Stimulated activated CD4-positive, alpha-beta T cell treated with anti-CD3 and anti-CD28 coated beads, Interleukin-12 subunit alpha, Interleukin-12 subunit beta, amount 100 ng/mL, for 24 hours (primary cell): ENCODE measurements around the gene ARHGAP8.
"Not testable (repeated sequence)": the region's sequence is repeated elsewhere in the genome, so short reads cannot be mapped to it uniquely, and the experiment has no call there.

Source experiments
- DNase-seq, 2 experiments: peaks; one replicate each; pipeline ENCODE4 v3.0.0-alpha.2; 2020; ENCODE audit warnings: low read depth in 2 of 2

Gene ARHGAP8

DNA sequence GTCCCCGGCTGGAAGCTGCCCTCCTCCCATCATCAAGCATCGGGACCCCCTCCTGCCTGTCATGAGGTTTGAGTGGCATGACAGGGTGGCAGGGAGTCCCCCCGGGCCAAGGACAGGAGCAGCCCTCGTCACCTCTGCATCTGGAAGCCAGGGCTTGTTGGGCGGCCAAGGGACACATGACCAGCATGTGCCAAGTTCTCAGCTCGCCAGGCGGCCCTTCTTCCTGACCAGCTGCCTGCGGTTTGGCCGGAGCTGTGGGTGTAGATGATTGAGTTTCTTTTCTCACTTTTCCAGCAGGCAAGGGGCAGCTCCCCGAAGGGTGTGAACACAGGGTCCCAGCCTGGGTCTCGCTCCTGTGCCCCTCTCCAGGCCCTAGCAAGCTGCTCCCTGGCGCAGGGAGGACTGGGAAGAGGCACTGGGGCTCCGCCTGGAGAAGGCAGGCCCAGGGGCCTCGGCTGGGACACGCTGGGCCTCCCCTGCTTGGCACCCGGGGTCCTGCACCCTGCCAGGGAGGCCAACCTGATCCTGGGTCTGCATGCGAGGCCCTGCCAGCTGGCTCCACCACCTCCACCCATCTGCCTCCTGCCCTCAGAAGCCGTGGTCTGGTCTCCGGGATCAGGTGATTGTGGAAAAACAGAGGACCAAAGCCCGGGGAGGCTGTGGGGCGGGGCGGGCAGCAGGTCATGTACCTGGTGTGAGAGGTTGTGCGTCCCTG is 13.4 kb downstream of the ARHGAP8 start:
- no peak for DNase-seq

DNA sequence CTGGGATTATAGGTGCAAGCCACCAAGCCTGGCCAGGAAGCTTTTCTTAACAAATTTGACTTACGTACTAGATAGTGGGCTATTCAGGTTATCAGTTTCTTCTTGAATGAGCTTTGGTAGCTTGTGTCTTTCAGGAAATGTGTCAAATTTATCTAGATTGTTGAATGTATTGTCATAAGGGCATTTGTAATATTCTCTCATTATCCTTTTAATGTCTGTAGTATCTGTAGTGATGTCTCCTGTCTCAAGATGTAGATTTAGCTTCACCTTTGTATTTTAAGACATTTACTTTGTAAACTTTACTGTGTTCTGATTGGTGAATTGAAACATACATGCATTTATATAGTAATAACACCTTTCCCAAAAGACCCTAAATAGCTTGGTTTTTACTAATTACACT is 20.7 kb downstream of the ARHGAP8 start:
- no peak for DNase-seq

DNA sequence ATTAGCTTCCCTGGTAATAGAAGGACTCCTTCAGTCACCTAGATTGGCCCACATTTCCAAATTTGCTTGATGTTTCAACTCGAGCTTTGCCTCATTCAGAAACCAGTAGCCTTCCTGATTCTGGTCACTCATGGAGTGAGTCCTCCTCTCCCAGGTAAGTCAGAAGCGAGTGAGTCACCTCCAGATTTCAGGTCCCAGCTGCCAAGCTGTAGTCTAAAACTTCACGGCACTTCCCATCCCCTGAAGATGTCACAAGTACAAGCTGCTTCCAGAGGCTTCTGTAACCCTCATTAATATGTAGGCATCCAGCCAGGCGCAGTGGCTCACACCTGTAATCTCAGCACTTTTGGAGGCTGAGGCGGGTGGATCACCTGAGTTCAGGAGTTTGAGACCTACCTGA is 23.5 kb downstream of the ARHGAP8 start:
- no peak for DNase-seq

DNA sequence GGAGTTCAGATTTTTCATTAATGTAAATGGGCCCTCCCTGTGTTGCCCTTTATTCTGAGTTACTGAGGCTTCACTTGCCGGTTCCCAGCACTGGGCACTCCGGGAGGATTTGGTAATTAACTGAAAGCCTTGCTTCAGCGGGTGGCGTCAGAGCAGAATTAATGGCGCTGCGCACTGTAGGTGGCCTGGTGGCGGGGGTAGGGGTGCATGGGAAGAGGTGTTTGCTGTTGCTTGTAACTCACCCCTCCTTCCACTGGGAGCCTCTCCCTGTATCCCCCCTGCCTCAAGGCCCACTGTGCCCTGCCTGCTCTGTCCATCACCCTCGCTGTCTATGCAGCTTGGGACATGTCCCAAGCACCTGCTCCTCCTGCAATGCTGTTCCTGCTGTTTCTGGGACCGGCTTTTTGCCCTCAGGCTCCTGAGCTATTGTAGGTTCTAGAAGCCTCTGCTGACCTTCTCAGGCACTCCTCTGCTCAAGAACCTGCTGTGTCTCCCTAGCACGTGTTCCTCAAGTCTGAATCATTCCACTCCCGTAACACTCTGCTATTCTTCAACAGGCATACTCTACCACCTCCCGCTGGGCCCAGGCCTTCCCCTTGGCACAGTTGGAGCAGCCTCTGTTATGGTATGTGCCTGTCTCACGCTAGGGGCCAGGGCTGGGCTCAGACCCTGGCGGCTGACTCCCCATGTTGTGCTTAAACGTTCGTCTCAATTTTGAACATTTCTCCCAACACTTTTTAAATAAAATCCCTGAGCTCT is 24.4 kb downstream of the ARHGAP8 start:
- DNase-seq = no peak

DNA sequence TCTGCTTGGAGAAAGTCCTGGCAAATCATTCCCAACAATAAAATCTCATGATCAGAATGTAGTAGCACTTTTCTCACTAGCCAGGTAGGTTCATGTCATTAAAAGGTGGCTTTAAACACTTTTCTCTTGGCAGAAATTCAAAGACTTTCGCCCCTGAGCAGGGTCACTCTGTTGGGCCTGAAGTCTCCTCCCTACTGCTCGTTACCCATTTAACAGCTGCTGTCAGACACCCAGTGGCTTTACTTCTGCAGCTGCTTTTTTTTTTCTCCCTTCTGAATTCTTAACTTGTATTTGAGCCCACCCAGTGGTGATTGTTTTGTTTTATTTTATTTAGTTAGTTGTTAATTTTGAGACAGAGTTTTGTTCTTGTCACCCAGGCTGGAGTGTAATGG is 25.0 kb downstream of the ARHGAP8 start:
- no peak for DNase-seq

DNA sequence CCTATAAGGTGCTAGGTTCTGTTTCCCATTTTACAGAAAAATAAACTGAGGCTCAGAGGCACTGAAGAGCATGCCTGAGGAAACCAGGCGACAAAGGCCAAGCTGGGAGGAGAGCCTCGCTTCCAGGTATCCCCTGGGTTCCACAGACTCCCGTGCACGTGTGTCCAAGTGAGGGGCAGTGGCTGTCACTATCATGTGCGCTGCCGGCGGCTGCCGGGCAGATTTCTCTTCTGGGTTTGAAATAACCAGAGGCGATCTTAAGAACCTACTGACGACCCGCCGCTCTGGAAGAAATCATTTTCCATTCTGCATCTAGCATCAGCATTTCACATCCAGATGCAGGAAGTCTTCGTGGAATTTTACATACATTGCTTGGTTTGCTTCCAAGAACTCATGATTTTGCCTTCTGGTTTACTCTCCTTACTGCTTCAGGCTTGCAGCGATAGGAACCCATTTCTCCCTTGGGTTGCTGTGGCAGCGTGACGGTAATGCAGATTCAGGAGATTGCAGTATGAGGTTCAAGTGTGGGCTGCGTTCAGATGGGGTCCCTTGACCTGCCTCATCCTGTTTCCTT is 28.6 kb downstream of the ARHGAP8 start:
- no peak for DNase-seq

DNA sequence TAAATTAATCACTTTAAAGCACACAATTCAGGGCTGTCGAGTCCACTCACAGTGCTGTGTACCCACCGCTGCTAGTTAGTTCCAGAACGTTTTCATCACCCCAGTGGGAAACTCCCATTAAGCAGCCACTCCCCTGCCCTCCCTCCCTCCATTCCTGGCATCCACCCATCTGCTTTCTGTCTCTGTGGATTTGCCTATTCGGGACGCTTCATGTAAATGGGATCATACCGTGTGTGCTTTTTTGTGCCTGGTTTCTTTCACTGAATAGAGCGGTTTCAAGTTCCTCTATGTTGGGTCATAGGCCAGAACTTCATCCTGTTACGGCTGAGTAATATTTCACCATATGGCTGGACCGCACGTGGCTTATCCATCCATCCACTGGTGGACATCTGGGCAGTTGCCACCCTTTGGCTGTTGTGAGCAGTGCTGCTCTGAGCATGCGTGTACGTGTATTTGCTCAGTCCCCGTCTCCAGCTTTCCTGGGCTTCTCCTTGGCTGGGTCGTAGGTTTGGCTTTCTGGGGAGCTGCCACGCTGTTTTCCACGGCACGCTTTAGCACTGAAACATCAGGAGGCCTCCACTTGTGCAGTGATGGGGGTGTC is 30.1 kb downstream of the ARHGAP8 start:
- no peak for DNase-seq

DNA sequence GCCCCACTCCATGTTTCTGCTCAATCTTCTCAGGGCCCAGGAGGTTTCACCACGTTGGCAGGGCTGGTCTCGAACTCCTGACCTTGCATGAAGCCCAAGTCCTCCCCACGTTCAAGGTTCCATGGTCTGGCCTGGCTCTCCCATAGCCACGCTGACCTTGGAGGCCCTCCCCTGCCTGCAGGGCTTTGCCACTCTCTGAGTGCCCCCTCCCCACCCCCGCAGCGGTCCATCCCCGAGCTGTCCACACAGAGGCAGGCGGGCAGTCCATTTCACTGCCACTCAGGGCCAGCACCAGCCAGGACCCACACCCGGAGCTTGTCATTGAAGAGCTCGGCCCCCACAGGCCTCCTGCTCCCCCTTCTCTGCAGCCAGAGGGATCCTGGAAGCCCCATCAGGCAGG is 30.7 kb downstream of the ARHGAP8 start:
- no peak for DNase-seq

DNA sequence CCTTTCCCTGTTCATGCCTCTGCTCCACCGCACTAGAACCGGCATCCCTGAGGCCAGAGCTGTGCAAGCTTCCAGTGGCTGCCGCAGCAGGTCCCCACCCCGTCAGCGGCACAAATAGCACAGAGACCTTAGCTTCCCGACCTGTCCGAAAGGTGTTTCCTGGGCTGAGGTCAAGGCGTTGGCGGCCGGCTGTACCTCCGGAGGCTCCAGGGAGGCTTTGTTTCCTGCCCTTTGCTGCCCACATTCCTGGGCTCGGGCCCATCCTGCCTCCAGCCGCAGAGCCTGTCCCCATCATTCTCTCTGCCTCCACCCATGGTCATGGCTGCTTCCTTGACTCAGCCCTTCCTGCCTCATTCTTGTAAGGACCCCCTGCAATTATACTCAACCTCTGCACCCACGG is 31.2 kb downstream of the ARHGAP8 start:
- no peak for DNase-seq

DNA sequence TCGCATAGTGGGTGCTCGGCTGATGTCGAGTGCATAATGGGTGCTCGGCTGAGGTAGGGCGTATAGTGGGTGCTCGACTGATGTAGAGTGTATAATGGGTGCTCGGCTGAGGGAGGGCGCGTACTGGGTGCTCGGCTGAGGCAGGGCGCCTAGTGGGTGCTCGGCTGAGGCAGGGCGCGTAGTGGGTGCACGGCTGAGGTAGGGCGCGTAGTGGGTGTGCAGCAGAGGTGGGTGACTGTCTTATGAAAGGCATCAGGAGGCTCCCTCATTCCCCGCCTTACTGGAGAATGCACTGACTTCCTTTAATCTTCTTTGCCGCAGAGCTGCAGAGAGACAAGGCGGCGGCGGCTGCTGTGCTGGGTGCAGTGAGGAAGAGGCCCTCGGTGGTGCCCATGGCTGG is 33.8 kb downstream of the ARHGAP8 start:
- DNase-seq = no peak

DNA sequence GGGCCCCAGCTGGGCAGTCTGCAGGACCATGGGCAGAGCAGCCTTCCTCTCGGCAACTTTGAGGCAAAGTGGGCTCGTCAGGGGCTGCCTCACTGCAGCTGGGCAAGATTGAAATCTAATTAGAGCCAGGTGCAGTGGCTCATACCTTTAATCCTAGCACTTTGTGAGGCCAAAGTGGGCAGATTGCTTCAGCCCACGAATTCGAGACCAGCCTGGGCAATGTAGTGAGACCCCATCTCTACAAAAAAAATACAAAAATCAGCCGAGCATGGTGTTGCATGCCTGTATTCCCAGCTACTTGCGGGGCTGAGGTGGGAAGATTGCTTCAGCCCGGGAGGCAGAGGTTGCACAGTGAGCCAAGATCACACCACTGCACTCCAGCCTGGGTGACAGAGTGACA is 34.2 kb downstream of the ARHGAP8 start:
- DNase-seq = no peak

DNA sequence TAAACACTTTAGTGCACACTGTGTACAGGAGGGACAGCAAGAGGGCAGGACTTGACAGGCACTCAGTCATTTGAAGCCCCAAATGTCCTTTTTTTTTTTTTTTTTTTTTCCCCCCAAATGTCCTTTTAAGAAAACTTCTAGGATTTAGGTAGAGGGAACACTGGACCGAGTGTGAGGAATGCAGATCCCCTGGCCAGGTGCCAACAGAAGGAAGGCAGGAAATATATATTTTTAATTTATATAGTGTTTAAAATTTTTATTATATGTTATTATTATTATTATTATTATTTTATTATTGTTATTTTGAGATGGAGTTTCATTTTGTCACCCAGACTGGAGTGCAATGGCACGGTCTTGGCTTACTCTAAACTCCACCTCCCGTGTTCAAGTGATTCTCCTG is 35.5 kb downstream of the ARHGAP8 start:
- no peak for DNase-seq

DNA sequence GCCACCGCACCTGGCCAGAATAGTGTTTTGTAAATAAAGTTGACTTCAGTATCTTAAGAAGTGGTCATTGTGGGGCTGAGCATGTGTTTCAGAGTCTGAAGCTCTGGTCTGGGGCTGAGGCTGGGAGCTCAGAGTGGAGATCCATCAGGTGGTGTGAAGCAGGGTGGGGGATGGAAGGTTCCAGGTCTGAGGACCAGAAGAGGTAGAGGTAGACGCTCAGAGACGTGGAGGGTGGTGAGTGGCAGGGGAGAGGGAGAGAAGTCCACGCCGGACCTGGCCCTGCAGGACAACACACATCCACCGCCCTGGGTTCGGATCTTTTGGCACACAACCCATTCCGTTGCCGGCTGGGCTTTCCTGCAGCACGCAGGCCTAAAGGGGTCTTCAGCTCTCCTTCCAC is 40.7 kb downstream of the ARHGAP8 start:
- no peak for DNase-seq

DNA sequence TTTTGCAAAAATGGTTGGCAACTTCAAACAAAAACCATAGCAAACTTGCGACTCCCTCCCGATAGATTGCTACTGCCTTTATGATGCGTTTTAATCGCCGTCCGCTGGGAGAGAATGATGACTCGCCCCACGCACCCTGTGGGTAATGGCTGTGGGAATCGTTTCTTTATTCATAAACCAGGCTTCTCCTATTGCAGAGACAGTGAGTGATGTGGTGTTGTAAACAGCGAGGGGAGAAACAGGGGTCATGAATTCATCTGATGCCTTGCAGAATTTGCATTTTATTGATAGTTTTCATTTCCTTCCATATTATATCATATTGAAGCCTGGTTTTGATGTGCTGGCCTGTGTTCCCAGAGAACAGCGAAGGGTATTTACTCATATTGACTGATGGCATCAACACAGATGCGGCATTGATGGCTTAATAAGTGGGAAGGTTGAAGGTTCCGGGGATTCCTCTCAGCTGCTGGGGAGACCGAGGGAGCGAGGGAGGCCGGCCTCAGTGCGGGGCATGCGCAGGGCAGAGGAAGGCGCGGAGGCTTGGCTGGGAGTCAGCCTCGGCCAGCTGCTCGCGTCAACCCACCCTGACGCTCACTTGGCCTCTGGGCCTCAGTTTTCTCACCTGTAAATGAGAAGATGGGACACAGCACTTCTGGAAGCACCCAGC is 41.3 kb downstream of the ARHGAP8 start:
- DNase-seq = no peak

DNA sequence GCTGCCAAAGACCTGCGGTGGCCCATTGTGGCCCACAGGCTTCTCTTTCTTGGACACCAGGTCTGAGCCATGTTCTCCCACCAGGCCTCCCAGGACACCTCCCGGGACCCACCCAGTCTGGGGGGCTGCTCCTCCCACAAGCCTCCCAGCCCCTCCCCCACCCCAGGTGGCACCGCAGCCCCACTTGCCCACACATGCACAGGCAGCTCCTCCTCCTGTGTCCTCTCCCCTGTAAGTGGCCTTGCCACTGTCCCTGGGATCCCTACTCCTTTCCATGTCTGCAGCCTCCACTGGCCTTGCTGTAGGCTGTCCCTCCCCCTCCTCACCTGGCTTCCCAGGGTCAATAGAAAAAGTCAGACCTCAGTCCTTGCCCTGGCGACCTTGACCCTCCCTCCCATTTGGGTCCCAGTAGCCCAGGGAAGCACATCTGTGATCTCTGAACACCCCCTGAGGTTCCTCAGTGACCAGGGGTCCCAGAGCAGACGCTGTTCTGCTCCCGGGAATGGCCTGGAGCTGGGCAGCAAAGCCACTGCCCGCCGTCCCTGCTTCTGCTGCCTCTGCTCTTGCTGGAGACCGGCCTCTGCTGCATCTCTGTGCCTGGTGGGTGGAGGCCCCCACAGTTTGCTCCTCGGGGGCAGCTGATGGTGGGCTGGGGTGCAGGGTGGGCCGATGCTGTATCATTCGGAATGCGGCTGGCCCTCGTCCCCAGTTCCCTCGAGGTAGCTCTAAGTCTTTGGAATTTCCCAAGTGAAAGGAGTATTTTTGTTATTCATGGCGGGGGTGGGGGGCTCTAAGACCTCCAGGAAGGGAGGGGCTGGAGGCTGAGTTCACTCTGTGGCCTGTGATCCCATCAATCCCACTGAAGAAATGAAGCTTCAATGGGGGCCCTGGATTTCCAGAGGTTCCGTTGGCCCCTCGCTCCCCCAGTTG is 43.6 kb downstream of the ARHGAP8 start:
- DNase-seq = no peak

DNA sequence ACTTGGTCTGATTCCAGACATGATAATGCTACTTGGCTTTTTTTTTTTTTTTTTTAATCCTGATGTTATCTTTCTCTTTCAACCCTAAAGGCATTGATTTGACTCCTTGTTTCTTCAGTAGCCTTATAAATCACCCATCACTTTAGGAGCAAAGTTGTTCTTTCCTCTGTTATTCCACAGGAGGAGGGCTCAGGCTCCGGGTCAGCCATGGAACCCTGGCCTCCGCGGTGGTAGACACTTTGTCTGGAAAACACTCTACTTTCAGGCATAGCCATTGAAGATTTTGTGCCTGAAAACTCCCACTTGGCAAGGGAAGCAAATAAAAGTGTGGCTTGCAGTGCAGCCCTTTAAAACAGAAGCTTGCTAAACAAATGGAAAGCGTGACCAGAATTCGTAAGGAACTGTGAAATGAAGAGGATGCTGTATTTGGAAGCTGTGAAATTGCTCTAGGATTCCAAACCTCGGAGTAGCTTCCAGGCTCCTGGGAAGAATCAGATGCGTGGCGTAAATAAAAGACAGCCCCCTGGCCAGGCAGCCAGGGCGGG is 44.9 kb downstream of the ARHGAP8 start:
- no peak for DNase-seq

DNA sequence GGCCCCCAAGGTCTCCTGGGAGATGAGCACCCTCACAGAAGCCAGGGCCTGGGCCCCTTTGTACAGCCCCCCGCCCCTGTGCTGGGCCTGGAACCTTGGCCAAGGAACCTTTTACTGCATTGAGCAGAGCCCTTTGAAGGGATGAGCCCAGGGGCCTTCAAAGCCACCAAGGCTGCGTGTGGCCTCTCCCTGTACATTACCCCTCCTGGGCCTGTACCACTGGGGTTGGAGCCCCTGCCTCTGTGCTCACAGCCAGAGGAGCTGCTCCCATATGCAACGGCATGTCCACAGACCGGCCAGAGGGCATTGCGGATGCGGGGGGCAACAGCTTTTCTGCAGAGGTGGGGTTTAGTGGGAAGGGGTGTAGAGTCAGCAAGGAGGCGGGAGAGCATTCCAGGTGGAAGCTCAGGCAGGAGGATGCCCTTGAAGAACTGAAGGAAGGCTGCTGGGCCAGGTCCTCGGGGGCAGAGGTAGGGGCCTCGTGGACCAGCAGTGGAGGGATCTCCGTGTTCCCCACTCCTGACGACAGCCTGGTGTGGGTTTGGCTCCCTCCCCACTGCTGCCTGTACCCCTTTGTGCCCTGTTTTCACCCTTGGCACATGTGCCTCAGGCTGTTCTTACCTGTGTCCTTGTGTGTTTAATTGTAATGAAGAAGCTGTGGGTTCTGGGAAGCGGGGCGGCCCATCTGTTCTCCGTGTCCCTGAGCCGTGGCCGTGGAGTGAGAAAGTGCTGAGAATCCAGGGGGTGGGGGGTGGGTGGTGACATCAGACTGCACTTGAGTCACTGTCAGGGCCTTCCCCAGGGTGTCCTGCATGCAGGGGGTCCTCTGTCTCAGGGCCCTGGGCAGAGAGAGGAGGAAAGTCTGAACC is 46.9 kb downstream of the ARHGAP8 start:
- DNase-seq = no peak

DNA sequence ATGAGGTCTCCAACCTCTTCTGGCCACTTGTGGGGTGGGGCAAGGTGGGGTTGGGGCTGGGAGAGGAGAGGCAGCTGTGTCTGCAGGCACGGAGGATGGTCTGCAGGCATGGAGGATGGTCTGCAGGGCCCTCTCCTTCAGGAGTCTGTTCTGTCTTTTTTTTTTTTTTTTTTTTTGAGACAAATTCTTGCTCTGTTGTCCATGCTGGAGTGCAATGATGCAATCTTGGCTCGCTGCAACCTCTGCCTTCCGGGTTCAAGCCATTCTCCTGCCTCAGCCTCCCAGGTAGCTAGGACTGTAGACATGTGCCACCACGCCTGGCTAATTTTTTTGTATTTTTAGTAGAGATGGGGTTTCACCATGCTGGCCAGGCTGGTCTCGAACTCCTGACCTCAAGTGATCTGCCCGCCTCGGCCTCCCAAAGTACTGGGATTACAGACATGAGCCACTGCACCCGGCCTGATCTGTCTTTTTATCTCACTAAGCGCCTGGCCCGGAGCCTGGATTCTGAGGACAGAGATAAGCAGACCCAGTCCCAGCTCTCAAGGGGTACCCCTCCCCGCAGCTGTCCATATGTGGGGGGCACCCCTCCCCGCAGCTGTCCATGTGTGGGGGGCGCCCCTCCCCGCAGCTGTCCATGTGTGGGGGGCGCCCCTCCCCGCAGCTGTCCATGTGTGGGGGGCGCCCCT is 47.7 kb downstream of the ARHGAP8 start:
- not testable (repeated sequence) for DNase-seq

DNA sequence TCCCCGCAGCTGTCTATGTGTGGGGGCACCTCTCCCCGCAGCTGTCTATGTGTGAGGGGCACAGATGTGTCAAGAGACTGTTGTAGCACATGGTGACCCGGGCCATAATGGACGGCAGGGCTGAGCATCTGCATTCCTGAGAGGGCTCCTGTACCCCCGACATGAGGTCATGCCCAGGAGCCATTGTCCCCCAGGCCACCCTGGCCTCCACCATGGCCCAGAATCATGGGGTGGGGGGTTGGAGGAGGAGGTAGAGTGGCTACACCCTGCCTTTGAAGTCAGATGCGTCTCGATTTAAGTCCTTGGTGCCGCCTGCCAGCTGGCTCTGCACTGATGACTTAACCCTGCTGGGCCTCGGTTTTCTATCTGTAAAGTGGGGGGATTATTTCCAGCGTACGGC is 49.1 kb downstream of the ARHGAP8 start:
- no peak for DNase-seq
